ENCODE data around the gene C5orf24. TPM values are rescaled to one million over a fixed set of nuclear protein-coding genes. Genes with fewer than 3 reads are reported as not detected.
A peak's percentile ranks its signal among the peaks of the same experiment; 100 is the strongest.

Gene C5orf24
- total RNA-seq, 1 donor from 2014 or later, result 73.2 TPM

- DNase-seq (ENCODE audit: low spot score), result peak; percentile 78
Observed at GRCh38 chr5:134905246-134905996, 59.7 kb downstream of the C5orf24 start.

GRCh38 chr5:134906811-134907210 lies 61.0 kb downstream of the C5orf24 start:
- DNase-seq (ENCODE audit: low spot score), result no peak

Other genes starting within 250 kb of the C5orf24 start
- 44.3 TPM for gene SAR1B, start 213.1 kb upstream of the C5orf24 start, total RNA-seq (ENCODE audit: insufficient read depth, low replicate concordance)
- 34.2 TPM for gene SEC24A, start 197.2 kb upstream of the C5orf24 start, total RNA-seq (ENCODE audit: insufficient read depth, low replicate concordance)
- gene CAMLG, start 107.4 kb upstream of the C5orf24 start, total RNA-seq (ENCODE audit: insufficient read depth, low replicate concordance), result 31.1 TPM
- 32.5 TPM for gene DDX46, start 87.2 kb upstream of the C5orf24 start, total RNA-seq (ENCODE audit: insufficient read depth, low replicate concordance)
- 166 TPM for gene TXNDC15, start 28.4 kb downstream of the C5orf24 start, total RNA-seq (ENCODE audit: insufficient read depth, low replicate concordance)
- 7.0 TPM for gene PCBD2, start 59.2 kb downstream of the C5orf24 start, total RNA-seq (ENCODE audit: insufficient read depth, low replicate concordance)
- not detected for gene CATSPER3, start 121.9 kb downstream of the C5orf24 start, total RNA-seq (ENCODE audit: insufficient read depth, low replicate concordance)
- 17.3 TPM for gene PITX1, start 188.3 kb downstream of the C5orf24 start, total RNA-seq (ENCODE audit: insufficient read depth, low replicate concordance)

Measured in umbilical cord (tissue), 2 donors.